HG03432 (cell line): ENCODE measurements around the gene BEND7.
"Not testable (repeated sequence)": the region's sequence is repeated elsewhere in the genome, so short reads cannot be mapped to it uniquely, and the experiment has no call there.

ENCODE experiments used
- ATAC-seq: cut with Tn5 transposase; IDR thresholded peaks from one replicate; pipeline ENCODE4 v1.9.1; 2021; ENCODE audit warnings: mild to moderate bottlenecking, moderate library complexity; ENCODE audit not compliant: unreplicated experiment

Gene BEND7

DNA sequence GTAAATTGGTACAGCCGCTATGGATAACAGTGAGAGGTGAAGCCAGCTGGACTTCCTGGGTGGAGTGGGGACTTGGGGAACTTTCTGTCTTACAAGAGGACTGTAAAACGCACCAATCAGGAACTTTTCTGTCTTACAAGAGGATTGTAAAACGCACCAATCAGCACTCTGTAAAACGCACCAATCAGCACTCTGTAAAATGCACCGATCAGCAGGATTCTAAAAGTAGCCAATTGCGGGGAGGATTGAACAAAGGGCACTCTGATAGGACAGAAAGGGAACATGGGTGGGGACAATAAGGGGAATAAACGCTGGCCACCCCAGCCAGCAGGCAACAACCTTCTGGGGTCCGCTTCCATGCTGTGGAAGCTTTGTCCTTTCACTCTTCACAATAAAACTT lies 100.9 kb downstream of the BEND7 start:
- not testable (repeated sequence) for ATAC-seq

DNA sequence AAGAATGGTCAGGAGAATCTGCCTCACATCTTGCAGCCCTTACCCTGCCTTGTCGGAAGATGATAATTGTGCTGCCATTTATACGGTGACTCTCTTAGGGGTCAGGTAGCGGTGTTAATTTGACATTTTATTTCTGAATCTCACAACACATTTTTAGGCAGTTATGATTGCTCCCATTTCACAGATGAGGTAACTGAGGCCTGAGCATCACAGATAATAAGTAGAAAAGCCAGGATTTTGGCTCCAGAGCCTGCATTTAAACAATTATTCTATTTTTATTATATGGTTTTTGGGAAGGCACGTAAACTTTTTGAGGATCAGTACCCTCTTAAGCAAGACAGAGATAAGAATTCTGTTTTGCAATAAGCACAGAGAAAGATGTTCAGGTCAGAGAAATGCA lies 103.4 kb downstream of the BEND7 start:
- ATAC-seq, result no peak

DNA sequence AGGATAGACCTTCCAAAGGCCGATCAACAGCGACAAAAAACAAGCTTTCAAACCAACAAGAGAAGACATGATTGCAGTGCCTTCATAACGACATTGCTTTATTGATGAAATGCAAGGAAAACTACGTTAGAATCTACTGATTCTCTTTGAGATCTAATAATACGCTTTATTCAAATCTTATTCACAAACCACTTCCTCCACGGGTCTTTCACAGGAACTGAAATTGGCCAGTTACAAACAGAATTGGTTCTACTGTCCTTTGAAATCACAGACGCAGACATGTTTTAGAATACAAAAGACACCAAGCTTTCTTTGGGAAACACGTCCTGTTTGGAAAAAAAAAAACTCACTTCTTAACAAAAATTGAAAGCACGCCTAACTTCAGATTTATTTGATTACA lies 106.0 kb downstream of the BEND7 start:
- no peak for ATAC-seq

DNA sequence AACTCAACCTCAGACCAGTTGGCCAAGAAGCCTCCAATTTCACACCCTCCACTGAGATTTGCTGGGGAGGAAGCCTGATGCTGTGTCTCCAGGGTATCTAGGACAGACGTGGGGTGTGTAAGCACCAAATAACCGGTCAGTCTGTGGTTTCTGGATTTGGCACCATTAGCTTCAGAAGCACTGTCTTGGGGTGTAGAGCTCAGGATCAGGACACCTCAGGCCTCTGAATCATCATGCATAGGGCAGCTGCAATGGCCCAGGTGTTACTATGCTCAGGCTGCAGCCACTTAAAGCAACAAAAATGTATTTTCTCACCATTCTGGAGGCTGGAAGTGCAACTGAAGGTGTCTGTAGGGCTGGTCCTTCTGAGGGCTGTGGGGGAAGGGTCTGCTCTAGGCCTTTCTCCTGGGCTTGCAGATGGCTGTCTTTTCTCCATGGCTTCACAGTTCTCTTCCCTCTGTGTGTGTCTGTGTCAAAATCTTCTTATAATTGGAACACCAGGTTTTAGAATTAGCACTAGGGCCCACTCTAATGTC lies 107.4 kb downstream of the BEND7 start:
- no peak for ATAC-seq

GRCh38 chr10:13420532-13421307 lies 108.1 kb downstream of the BEND7 start:
- ATAC-seq, result no peak

DNA sequence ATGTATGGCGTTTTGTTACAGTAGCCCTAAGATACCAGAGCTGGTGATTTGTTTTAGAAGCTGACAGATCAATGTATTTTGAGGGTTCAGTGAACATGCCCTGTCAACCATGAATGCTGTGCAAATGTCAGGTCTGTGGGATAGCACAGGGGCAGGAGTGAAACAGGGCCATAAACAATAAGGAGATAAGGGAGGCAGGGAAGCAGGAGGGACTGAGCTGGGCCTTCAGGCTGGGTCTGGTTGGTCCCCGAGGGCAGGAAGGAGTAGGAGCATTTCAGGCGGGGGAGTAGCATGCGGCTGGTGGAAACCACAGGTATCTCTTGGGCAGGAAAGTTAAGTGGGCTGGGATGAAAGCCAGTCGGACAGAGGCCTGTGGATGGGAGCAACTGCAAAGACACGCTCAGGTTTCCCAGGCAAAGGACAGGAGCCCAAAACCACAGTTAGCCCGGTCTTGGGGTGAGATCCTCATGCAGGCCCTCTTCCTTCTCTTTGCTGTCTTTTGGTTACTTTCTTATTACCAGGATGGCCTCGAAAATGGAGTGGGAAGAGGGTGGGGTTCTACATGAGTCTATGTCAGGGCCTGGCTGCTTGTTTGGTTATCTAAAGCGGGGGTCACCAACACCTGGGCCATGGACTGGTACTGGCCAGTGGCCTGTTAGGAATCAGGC lies 111.2 kb downstream of the BEND7 start:
- ATAC-seq, result no peak

DNA sequence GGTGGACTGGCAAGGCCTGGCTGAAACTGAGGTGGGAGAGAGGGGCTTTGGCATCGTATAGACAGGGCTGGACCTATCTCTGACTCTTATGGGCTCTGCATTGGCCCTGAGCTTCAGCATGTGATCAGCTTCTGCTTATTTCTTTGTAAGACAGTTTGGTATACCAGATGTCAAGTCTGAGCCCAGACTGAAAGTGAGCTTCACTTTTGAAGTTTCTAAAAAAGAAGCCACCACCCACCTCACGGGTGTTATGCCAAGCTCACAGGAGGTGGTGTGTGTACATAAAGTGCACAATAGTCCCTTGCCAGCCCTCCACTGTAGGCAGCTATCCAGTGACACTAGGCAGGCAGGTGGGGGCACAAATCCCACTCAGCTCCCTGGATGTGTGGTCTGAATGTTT lies 112.1 kb downstream of the BEND7 start:
- no peak for ATAC-seq

GRCh38 chr10:13414855-13415254 lies 114.0 kb downstream of the BEND7 start:
- ATAC-seq, result no peak

DNA sequence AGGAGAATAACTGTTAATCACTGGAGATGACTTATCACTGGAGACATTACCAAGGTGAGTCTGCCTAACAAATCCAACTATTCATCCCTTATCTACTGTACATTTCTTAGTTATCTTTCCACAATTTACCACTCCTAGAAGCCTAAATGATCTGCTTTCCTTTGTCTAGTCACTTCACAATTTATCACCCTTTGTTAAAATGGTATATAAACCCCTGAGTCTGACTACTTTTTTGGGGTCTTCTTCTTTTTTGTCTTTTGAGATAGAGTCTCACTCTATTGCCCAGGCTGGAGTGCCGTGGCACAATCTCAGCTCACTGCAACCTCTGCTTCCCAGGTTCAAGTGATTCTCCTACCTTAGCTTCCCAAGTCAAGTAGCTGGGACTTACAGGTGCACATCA lies 114.7 kb downstream of the BEND7 start:
- no peak for ATAC-seq

DNA sequence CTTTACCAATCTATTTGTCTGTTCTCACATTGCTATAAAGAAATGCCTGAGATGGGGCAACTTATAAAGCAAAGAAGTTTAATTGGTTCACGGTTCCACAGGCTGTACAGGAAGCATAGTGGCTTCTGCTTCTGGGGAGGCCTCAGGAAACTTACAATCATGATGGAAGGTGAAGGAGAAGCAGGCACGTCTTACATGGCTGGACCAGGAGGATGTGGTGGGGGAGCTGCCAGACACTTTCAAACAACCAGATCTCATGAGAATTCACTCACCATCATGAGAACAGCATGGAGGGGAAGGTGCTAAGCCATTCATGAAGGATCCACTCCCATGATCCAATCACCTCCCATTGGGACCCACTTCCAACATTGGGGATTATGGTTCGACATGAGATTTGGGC lies 115.9 kb downstream of the BEND7 start:
- no peak for ATAC-seq

DNA sequence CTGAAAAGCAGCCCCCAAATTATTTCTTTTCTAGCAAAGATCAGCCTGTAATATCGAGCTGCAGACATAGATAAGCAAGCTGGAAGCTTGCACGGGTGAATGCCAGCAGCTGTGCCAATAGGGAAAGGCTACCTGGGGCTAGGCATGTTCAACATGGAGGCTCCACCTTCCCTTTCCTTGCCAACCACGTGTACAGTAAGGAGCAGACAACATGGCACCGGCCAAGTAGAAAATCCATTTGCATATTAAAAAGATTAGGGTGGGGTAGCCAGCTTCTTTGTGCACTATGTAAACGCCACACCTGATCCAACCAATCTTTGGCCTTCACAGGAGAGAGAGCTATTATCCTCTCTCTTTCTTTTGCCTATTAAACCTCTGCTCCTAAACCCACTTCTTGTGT lies 124.0 kb downstream of the BEND7 start:
- ATAC-seq, result no peak

GRCh38 chr10:13404305-13404759 lies 124.5 kb downstream of the BEND7 start:
- no peak for ATAC-seq

DNA sequence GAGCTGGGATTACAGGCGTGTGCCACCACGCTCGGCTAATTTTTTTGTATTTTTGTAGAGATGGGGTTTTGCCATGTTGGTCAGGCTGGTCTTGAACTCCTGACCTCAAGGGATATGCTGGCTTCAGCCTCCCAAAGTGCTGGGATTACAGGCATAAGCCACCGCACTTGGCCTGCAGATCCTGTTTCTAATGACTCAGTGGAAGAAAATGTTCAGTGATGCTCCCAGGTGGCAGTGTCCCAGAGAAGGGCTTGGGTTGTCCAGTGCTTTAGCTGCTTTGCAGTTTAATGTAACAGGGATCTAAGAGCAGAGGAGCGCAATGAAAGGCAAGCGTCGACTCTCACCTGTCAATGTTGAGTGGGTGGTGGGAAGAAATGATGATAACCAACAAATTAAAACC lies 125.4 kb downstream of the BEND7 start:
- not testable (repeated sequence) for ATAC-seq

DNA sequence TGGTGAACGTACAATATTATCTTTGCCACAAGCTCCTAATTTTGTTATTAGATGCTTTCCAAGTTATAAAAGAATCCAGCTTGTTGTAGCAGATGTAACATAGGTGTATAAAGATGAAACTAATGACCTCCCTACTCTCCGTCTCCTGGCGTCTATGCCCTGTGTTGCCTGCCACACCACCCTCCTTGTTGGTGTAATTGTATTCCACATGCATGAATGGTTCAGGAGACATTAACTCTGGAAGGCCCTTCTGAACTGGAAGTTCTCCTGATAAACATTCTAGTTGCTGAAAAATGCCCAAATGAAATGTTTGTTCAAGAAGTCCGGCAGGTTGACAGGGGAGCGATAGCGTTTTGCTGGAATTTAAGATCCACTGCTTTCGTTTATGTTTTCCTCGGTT lies 126.8 kb downstream of the BEND7 start:
- no peak for ATAC-seq

- no peak for ATAC-seq
Observed at GRCh38 chr10:13401142-13401541, 127.7 kb downstream of the BEND7 start.

- no peak for ATAC-seq
Observed at GRCh38 chr10:13400196-13400965, 128.4 kb downstream of the BEND7 start.

DNA sequence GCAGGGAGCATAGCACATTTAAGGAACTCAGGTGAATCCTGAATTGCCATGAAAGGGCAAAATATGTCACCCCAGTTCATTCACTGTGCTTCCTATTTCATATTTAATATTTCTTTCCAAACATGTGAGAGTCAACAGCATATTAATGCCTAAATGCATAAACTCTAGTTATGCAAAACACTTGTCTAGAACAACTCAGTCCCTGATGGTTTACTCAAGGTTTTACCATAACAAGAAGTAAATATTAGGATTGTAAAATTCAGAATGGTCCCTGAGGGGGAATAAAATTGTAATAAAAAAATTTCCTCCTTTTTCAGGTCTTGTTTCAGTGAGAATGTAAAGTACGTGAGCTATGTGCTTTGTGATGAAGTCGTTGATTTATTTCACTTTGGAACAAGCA lies 129.1 kb downstream of the BEND7 start:
- ATAC-seq, result no peak

- ATAC-seq, result no peak
Observed at GRCh38 chr10:13399236-13399635, 129.6 kb downstream of the BEND7 start.

DNA sequence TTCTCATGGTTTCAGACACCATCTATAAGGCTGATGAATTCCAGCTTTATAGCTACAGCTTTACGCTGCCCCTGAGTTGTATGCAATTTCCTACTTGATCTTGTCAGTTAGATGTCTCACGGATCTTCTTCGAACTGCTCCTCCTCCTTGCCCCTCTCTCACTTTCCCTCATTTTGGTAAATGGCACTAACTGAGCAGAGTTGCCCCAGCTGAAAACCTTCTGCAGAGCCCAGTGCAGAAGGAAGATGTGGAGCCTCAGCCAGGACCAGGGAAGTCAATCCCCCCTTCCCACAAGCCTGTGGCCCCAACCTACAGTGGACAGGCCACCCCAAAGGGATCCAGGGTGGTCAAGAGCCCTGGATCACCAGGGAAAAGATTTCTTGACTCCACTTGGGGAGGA lies 131.8 kb downstream of the BEND7 start:
- no peak for ATAC-seq

DNA sequence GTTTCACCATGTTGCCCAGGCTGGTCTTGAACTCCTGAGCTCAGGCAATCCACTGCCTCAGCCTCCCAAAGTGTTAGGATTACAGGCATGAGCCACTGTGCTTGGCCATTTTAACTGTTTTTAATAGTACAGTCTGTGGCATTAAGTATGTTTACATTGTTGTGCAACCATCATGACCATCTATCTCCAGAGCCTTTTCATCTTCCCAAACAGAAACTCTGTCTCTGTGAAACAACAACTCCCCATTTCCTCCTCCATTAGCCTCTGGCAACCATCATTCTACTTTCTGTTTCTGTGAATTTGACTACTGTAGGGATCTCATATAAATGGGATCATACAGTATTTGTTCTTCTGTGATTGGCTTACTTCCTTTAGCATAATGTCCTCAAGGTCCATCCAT lies 132.4 kb downstream of the BEND7 start:
- no peak for ATAC-seq

- no peak for ATAC-seq
Observed at GRCh38 chr10:13395540-13395939, 133.3 kb downstream of the BEND7 start.

DNA sequence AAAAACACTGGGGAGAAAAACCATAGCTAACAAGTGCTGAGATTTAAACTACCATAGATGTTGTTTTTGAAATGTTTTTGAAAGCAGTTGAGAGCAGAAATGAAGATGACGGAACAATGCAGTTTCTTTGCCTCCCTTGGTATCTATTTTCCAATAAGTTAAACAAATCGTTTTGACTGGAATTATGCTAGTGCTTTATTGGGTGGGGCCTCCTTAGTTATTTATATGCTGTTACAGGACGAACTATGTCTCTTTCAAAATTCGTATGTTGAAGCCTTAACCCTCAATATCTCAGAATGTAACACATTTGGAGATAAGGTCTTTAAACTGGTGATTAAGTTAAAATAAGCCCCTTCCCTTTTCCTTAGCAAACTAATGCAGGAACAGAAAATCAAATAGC lies 135.2 kb downstream of the BEND7 start:
- no peak for ATAC-seq
